Endothelial cell of umbilical vein (primary cell): ENCODE results near the gene RTF2. TPM values are rescaled to one million over a fixed set of nuclear protein-coding genes. Genes with fewer than 3 reads are reported as not detected.

Source experiments
- BruUV-seq: library from RNA; stranded (reverse); fragments of 400-500 nt; replicated peaks from 2 replicates; lab custom pipeline; 2021; lab: Mats Ljungman, UMichigan
- CTCF ChIA-PET: fragments of 300-600, 350-600 bp; sonication (Branson Sonifier 250); formaldehyde crosslinking; loops from one replicate; lab custom pipeline; 2021; ENCODE audit warnings: antibody characterized with exemption, inconsistent platforms; lab: Charles Lee
- POLR2A ChIA-PET: fragments of 300-600, 350-600 bp; sonication (Branson Sonifier 250); formaldehyde crosslinking; loops from one replicate; lab custom pipeline; 2021; ENCODE audit warnings: antibody characterized with exemption, inconsistent platforms; lab: Charles Lee
- DNase-seq: peaks from one replicate; pipeline ENCODE4 v3.0.0-alpha.2; 2011; ENCODE audit warnings: low read depth, low spot score
- FAIRE-seq: peaks from 2 replicates; lab custom pipeline; 2011; peaks lifted over from hg19 to GRCh38; lab: Jason Lieb, UNC
- H2AFZ ChIP-seq: 2 replicates; pipeline ENCODE4 v1.6.0; 2012; ENCODE audit warnings: low read depth, low read length, control low read depth, inconsistent platforms
- H3K27ac ChIP-seq: 2 replicates; pipeline ENCODE4 v1.5.1; 2011; ENCODE audit warnings: low read depth, mild to moderate bottlenecking, control low read depth, low read length, moderate library complexity; ENCODE audit not compliant: insufficient read depth
- H3K27me3 ChIP-seq, 2 experiments: 2 replicates each; pipeline versions ENCODE4 v1.6.0 to v1.6.1; 2011; ENCODE audit warnings: low read length in 2 of 2, mixed read lengths in 1 of 2; ENCODE audit not compliant: control insufficient read depth in 2 of 2, insufficient read depth in 2 of 2
- H3K36me3 ChIP-seq, 2 experiments: 2 replicates in 1 of 2; 3 replicates in 1 of 2; pipeline ENCODE4 v1.5.1; 2011; ENCODE audit warnings: low read length in 2 of 2, mild to moderate bottlenecking in 1 of 2, moderate library complexity in 1 of 2; ENCODE audit not compliant: control insufficient read depth in 2 of 2, insufficient read depth in 2 of 2; ENCODE audit errors: extremely low read depth in 1 of 2
- H3K4me1 ChIP-seq: 3 replicates; pipeline ENCODE4 v1.5.1; 2011; ENCODE audit warnings: mild to moderate bottlenecking, low read length; ENCODE audit not compliant: control insufficient read depth, insufficient read depth; ENCODE audit errors: extremely low read depth
- H3K4me2 ChIP-seq: 2 replicates; pipeline ENCODE4 v1.6.1; 2011; ENCODE audit warnings: low read length, control low read depth, mixed read lengths; ENCODE audit not compliant: insufficient read depth
- H3K4me3 ChIP-seq, 3 experiments: fragments of 200-600 bp in 1 of 3; sonication (generic), shearing (Covaris generic) in 1 of 3; replicated peaks in 1 of 3; 2 replicates each; pipeline ENCODE4 v1.5.1; 2011 to 2016; ENCODE audit warnings: control low read depth in 3 of 3, low read length in 3 of 3, mild to moderate bottlenecking in 2 of 3, inconsistent platforms in 1 of 3, low read depth in 1 of 3, moderate library complexity in 1 of 3; ENCODE audit not compliant: insufficient read depth in 1 of 3
- H3K79me2 ChIP-seq: 2 replicates; pipeline ENCODE4 v1.6.0; 2012; ENCODE audit warnings: low read length, inconsistent platforms; ENCODE audit not compliant: control insufficient read depth, insufficient read depth
- H3K9ac ChIP-seq: replicated peaks from 2 replicates; pipeline ENCODE3; 2011; ENCODE audit warnings: low read length, control low read depth; ENCODE audit not compliant: insufficient read depth; ENCODE audit errors: extremely low read depth
- H3K9me1 ChIP-seq: replicated peaks from 3 replicates; pipeline ENCODE4 v1.6.0; 2011; ENCODE audit warnings: mild to moderate bottlenecking, low read length; ENCODE audit not compliant: control insufficient read depth, insufficient read depth; ENCODE audit errors: extremely low read depth
- H3K9me3 ChIP-seq: replicated peaks from 2 replicates; pipeline ENCODE4 v1.5.1; 2012; ENCODE audit warnings: low read length, inconsistent platforms; ENCODE audit not compliant: control insufficient read depth, insufficient read depth
- H4K20me1 ChIP-seq: replicated peaks from 2 replicates; pipeline ENCODE3; 2011; ENCODE audit warnings: mild to moderate bottlenecking, low read length; ENCODE audit not compliant: control insufficient read depth, insufficient read depth; ENCODE audit errors: extremely low read depth
- EZH2 ChIP-seq: IDR thresholded peaks from 2 replicates; pipeline ENCODE4 v1.6.1; 2012; ENCODE audit warnings: borderline replicate concordance, low read depth, mild to moderate bottlenecking, moderate library complexity, low read length, inconsistent platforms; ENCODE audit not compliant: severe bottlenecking
- FOS ChIP-seq: IDR thresholded peaks from 2 replicates; pipeline ENCODE4 v1.6.1; 2011; ENCODE audit warnings: mild to moderate bottlenecking, low read length, moderate library complexity, borderline replicate concordance; ENCODE audit not compliant: insufficient read depth
- GATA2 ChIP-seq: IDR thresholded peaks from 2 replicates; pipeline ENCODE4 v1.7.0; 2011; ENCODE audit warnings: low read depth, mild to moderate bottlenecking, moderate library complexity, mixed read lengths, low read length; ENCODE audit not compliant: insufficient read length, insufficient read depth
- JUN ChIP-seq: IDR thresholded peaks from 2 replicates; pipeline ENCODE4 v1.6.1; 2011; ENCODE audit warnings: borderline replicate concordance, low read depth; ENCODE audit not compliant: insufficient read length, insufficient read depth
- MYC ChIP-seq: IDR thresholded peaks from one replicate; pipeline ENCODE4 v1.6.1; 2011; ENCODE audit warnings: mild to moderate bottlenecking, low read depth, low read length
- POLR2A ChIP-seq: IDR thresholded peaks from 2 replicates; pipeline ENCODE4 v1.6.1; 2012; ENCODE audit warnings: low read depth, mild to moderate bottlenecking, control low read depth, low read length
- POLR2AphosphoS5 ChIP-seq: IDR thresholded peaks from 2 replicates; pipeline ENCODE4 v1.6.1; 2012; ENCODE audit warnings: low read depth, mild to moderate bottlenecking, control low read depth, low read length, moderate library complexity; ENCODE audit not compliant: insufficient read depth
- dilution Hi-C: fragments of 300-500 bp; cut with MboI; formaldehyde crosslinking; loops from one replicate; pipeline ENCODE4 v1.15.0; 2019; ENCODE audit warnings: low sequenced_read_pairs; ENCODE audit not compliant: extremely low pct_ligation_motif_present
- intact Hi-C: fragments of 100-400 bp; cut with micrococcal nuclease; formaldehyde crosslinking; loops from one replicate; pipeline ENCODE4 v1.10.0; 2022
- polyA plus RNA-seq, 4 experiments: library from polyadenylated mRNA; depleted of rRNA in 3 of 4; stranded (reverse) in 3 of 4; unstranded in 1 of 4; fragments of >200 nt; gene quantifications; 2 replicates each; pipeline versions ENCODE4 v1.2.1 to v1.2.3, GENCODE V29; 2011 to 2012; ENCODE audit warnings: missing spikeins in 1 of 4
- total RNA-seq: library from RNA; stranded (reverse); gene quantifications from 2 replicates; pipeline ENCODE4 v1.2.3, GENCODE V29; 2021
- TF ChIP-seq, protein P1 (sequence below): IDR thresholded peaks from 2 replicates; pipeline ENCODE4 v1.6.1; 2011; ENCODE audit not compliant: insufficient read depth, insufficient read length
- TF ChIP-seq, protein P2 (sequence below), 2 donors: IDR thresholded peaks; 1 replicate in 1 of 2; 2 replicates in 1 of 2; pipeline ENCODE4 v1.5.1; 2011; ENCODE audit warnings: low read length in 2 of 2, mild to moderate bottlenecking in 2 of 2, moderate library complexity in 2 of 2, control low read depth in 1 of 2, inconsistent platforms in 1 of 2, low read depth in 1 of 2; ENCODE audit not compliant: insufficient read depth in 1 of 2; ENCODE audit errors: extremely low read depth in 1 of 2

The RTF2 gene
- total and polyA plus RNA-seq, 2 donors (not counting 3 experiments of a cell fraction or from before 2014, with no cell fraction given), result 68.8 to 84.7 TPM

DNA sequence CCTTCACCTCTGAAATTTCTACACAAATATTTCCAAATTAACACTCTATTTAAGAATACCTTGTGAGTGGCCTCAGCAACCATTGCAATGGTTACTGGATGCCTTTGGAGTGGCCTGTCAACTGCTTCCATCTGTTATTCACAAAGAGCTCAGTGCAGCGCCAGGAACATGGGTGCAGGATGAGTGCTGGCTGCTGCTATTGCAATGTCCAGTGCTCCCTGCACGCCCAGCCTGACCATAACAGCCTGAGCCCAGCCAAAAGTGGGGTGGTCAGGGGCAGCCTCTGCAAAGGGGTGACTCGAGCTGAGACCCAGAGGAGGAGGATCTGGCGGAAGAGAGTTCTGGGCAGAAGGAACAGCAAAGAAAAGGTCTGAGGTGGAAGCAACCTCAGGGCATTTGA, 38.0 kb upstream of the RTF2 start:
- Histone ChIP-seq H3K36me3 (no peaks in the 10 kb centered on the region), H3K79me2 (no peaks in the 10 kb centered on the region), H3K27ac (no peak overlapping the region), H3K4me1 (peaks cover 2% of the 10 kb centered on the region), H3K27me3 (peaks cover 64 to 70% of the 10 kb centered on the region in 2 experiments), H3K9me3 (no peaks in the 10 kb centered on the region), H2AFZ (no peak overlapping the region), H3K9ac (no peak overlapping the region), H3K4me2 (no peak overlapping the region), H4K20me1 (no peaks in the 10 kb centered on the region), H3K9me1 (no peaks in the 10 kb centered on the region), H3K4me3 (no peak overlapping the region)
- intact Hi-C loops, result no loop called here
- TF ChIP-seq, protein P1, sequence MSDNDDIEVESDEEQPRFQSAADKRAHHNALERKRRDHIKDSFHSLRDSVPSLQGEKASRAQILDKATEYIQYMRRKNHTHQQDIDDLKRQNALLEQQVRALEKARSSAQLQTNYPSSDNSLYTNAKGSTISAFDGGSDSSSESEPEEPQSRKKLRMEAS, result no peak
- no peak for TF ChIP-seq JUN
- TF ChIP-seq POLR2A, result no peak
- no peak for TF ChIP-seq MYC
- TF ChIP-seq GATA2, result no peak
- no peak for TF ChIP-seq FOS
- no peak for TF ChIP-seq POLR2AphosphoS5
- TF ChIP-seq EZH2, result no peak
- TF ChIP-seq, protein P2, sequence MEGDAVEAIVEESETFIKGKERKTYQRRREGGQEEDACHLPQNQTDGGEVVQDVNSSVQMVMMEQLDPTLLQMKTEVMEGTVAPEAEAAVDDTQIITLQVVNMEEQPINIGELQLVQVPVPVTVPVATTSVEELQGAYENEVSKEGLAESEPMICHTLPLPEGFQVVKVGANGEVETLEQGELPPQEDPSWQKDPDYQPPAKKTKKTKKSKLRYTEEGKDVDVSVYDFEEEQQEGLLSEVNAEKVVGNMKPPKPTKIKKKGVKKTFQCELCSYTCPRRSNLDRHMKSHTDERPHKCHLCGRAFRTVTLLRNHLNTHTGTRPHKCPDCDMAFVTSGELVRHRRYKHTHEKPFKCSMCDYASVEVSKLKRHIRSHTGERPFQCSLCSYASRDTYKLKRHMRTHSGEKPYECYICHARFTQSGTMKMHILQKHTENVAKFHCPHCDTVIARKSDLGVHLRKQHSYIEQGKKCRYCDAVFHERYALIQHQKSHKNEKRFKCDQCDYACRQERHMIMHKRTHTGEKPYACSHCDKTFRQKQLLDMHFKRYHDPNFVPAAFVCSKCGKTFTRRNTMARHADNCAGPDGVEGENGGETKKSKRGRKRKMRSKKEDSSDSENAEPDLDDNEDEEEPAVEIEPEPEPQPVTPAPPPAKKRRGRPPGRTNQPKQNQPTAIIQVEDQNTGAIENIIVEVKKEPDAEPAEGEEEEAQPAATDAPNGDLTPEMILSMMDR (IDR thresholded peaks at IDR 0.05; ENCODE audit: extremely low read depth in 1 of 2, insufficient read depth in 1 of 2, low read depth in 1 of 2, low read length in 2 of 2), result no peak
- ChIA-PET POLR2A (no interaction called here), CTCF (no interaction called here)
- dilution Hi-C loops, result no loop called here
- no peak for DNase-seq
- no peak for FAIRE-seq
- BruUV-seq, result no TSS peak
